ENCODE results near the gene FES. TPM values are rescaled to one million over a fixed set of nuclear protein-coding genes. Genes with fewer than 3 reads are reported as not detected.
A peak's percentile ranks its signal among the peaks of the same experiment; 100 is the strongest.
"Not testable (repeated sequence)": the region's sequence is repeated elsewhere in the genome, so short reads cannot be mapped to it uniquely, and the experiment has no call there.

The FES gene
- polyA plus RNA-seq, 3 donors: 140 to 260 (median 157) TPM

GRCh38 chr15:90918835-90919234 is 34.5 kb downstream of the FES start:
- Mint-ChIP-seq H3K4me1 (peaks cover 42% of the 10 kb centered on the region), H3K27me3 (ENCODE audit: low read depth in 3 of 3) (peaks cover 0 to 2% (median 1%) of the 10 kb centered on the region in 3 donors), H3K9me3 (no peaks in the 10 kb centered on the region), H3K27ac (peak overlapping the region in 3 of 7 donors; percentile 39 to 71 (median 67)), H3K4me3 (no peak overlapping the region), H3K36me3 (peaks cover 63 to 77% of the 10 kb centered on the region in 2 donors)
- TF ChIP-seq, protein P1, sequence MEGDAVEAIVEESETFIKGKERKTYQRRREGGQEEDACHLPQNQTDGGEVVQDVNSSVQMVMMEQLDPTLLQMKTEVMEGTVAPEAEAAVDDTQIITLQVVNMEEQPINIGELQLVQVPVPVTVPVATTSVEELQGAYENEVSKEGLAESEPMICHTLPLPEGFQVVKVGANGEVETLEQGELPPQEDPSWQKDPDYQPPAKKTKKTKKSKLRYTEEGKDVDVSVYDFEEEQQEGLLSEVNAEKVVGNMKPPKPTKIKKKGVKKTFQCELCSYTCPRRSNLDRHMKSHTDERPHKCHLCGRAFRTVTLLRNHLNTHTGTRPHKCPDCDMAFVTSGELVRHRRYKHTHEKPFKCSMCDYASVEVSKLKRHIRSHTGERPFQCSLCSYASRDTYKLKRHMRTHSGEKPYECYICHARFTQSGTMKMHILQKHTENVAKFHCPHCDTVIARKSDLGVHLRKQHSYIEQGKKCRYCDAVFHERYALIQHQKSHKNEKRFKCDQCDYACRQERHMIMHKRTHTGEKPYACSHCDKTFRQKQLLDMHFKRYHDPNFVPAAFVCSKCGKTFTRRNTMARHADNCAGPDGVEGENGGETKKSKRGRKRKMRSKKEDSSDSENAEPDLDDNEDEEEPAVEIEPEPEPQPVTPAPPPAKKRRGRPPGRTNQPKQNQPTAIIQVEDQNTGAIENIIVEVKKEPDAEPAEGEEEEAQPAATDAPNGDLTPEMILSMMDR (IDR thresholded peaks at IDR 0.05): no peak
- H4K20me1 ChIP-seq (ENCODE audit: insufficient read depth, low read length): peaks cover 4% of the 10 kb centered on the region
- H3K4me1 ChIP-seq (ENCODE audit: control insufficient read depth in 1 of 2, insufficient read depth in 2 of 2, low read length in 2 of 2): peaks cover 34 to 37% of the 10 kb centered on the region in 2 donors
- no peak overlapping the region for H3K4me3 ChIP-seq (replicated peaks in 1 of 3; ENCODE audit: low read depth in 2 of 3, low read length in 3 of 3)
- 98% methylated on average over 4 of the region's 6 CpGs for WGBS (ENCODE audit: insufficient coverage)
- H3K27me3 ChIP-seq (ENCODE audit: control insufficient read depth in 2 of 2, insufficient read depth in 2 of 2, low read length in 2 of 2): no peaks in the 10 kb centered on the region
- peak overlapping the region in 1 of 2 donors; percentile 49 for H3K27ac ChIP-seq (ENCODE audit: low read depth in 1 of 2, low read length in 2 of 2)
- no peak overlapping the region for H2AFZ ChIP-seq (ENCODE audit: insufficient read depth, low read depth, low read length, poor library complexity, severe bottlenecking)
- no peak overlapping the region for H3K4me2 ChIP-seq (replicated peaks; ENCODE audit: extremely low read depth, low read length, poor library complexity, severe bottlenecking)
- H3K9me3 ChIP-seq (replicated peaks in 1 of 2; ENCODE audit: control insufficient read depth in 1 of 2, insufficient read depth in 1 of 2, low read length in 2 of 2): no peaks in the 10 kb centered on the region
- intact Hi-C loops (cut with micrococcal nuclease): loop anchor here in 1 of 2 donors (10.0 kb wide), 1 partner anchor 936 kb away; the partner anchor contains the start of gene SLCO3A1
- peaks cover 54 to 62% of the 10 kb centered on the region in 2 donors for H3K36me3 ChIP-seq (replicated peaks in 1 of 2; ENCODE audit: control insufficient read depth in 1 of 2, insufficient read depth in 2 of 2, low read length in 2 of 2)
- no peak overlapping the region for H3K9ac ChIP-seq (ENCODE audit: insufficient read depth, low read length, poor library complexity, severe bottlenecking)
- no peak for DNase-seq
- peaks cover 28% of the 10 kb centered on the region for H3K79me2 ChIP-seq (ENCODE audit: insufficient read depth, low read length)

GRCh38 chr15:90921887-90922286 is 37.6 kb downstream of the FES start:
- Histone ChIP-seq H3K27me3 (ENCODE audit: control insufficient read depth in 2 of 2, insufficient read depth in 2 of 2, low read length in 2 of 2) (no peaks in the 10 kb centered on the region), H3K27ac (ENCODE audit: low read depth in 1 of 2, low read length in 2 of 2) (no peak overlapping the region), H3K4me2 (replicated peaks; ENCODE audit: extremely low read depth, low read length, poor library complexity, severe bottlenecking) (no peak overlapping the region), H2AFZ (ENCODE audit: insufficient read depth, low read depth, low read length, poor library complexity, severe bottlenecking) (no peak overlapping the region), H3K79me2 (ENCODE audit: insufficient read depth, low read length) (peaks cover 17% of the 10 kb centered on the region), H3K9ac (ENCODE audit: insufficient read depth, low read length, poor library complexity, severe bottlenecking) (no peak overlapping the region), H4K20me1 (ENCODE audit: insufficient read depth, low read length) (peaks cover 4% of the 10 kb centered on the region), H3K9me3 (replicated peaks in 1 of 2; ENCODE audit: control insufficient read depth in 1 of 2, insufficient read depth in 1 of 2, low read length in 2 of 2) (no peaks in the 10 kb centered on the region), H3K4me3 (replicated peaks in 1 of 3; ENCODE audit: low read depth in 2 of 3, low read length in 3 of 3) (no peak overlapping the region), H3K36me3 (replicated peaks in 1 of 2; ENCODE audit: control insufficient read depth in 1 of 2, insufficient read depth in 2 of 2, low read length in 2 of 2) (peaks cover 52 to 68% of the 10 kb centered on the region in 2 donors), H3K4me1 (ENCODE audit: control insufficient read depth in 1 of 2, insufficient read depth in 2 of 2, low read length in 2 of 2) (peaks cover 5 to 7% of the 10 kb centered on the region in 2 donors)
- no peak overlapping the region for H3K27ac Mint-ChIP-seq
- H3K4me1 Mint-ChIP-seq: peaks cover 12% of the 10 kb centered on the region
- H3K27me3 Mint-ChIP-seq (ENCODE audit: low read depth in 3 of 3): peaks cover 0 to 2% (median 0%) of the 10 kb centered on the region in 3 donors
- TF ChIP-seq, protein P1 (IDR thresholded peaks at IDR 0.05): no peak
- no peak overlapping the region for H3K4me3 Mint-ChIP-seq
- 63% methylated on average over 2 of the region's 4 CpGs for WGBS (ENCODE audit: insufficient coverage)
- peaks cover 54 to 58% of the 10 kb centered on the region in 2 donors for H3K36me3 Mint-ChIP-seq
- DNase-seq: no peak
- no peaks in the 10 kb centered on the region for H3K9me3 Mint-ChIP-seq
- intact Hi-C loops (cut with micrococcal nuclease): no loop called here

DNA sequence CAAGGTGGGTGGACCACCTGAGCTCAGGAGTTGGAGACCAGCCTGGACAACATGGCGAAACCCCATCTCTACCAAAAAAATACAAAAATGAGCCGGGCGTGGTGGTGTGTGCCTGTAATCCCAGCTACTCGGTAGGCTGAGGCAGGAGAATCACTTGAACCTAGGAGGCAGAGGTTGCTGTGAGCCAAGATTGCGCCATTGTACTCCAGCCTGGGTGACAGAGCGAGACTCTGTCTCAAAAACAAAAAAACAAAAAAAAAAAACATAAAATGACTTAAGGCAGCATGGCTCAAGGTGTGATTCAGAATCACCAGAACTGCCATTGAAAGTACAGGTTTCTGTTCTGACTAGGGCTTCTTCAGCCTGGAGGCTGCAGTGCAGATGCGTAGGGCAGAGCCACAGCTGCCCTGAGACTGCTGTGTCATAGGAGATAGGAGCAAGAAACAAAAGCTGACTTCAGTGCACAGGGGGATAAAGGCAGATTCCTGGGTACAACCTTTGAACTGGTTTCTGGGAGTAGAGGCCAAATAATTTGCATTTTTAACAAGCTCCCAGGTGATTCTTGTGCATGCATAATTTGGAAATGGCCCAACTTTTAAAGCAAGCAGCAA is 38.5 kb downstream of the FES start:
- H3K9me3 Mint-ChIP-seq; H3K4me2 ChIP-seq (replicated peaks; ENCODE audit: extremely low read depth, low read length, poor library complexity, severe bottlenecking); H3K4me3 Mint-ChIP-seq; H4K20me1 ChIP-seq (ENCODE audit: insufficient read depth, low read length); H3K27me3 ChIP-seq (ENCODE audit: control insufficient read depth in 2 of 2, insufficient read depth in 2 of 2, low read length in 2 of 2); H3K4me3 ChIP-seq (replicated peaks in 1 of 3; ENCODE audit: low read depth in 2 of 3, low read length in 3 of 3); H3K9me3 ChIP-seq (replicated peaks in 1 of 2; ENCODE audit: control insufficient read depth in 1 of 2, insufficient read depth in 1 of 2, low read length in 2 of 2); H3K27ac ChIP-seq (ENCODE audit: low read depth in 1 of 2, low read length in 2 of 2); H2AFZ ChIP-seq (ENCODE audit: insufficient read depth, low read depth, low read length, poor library complexity, severe bottlenecking); H3K27ac Mint-ChIP-seq; H3K27me3 Mint-ChIP-seq (ENCODE audit: low read depth in 3 of 3); H3K9ac ChIP-seq (ENCODE audit: insufficient read depth, low read length, poor library complexity, severe bottlenecking); intact Hi-C loops (cut with micrococcal nuclease); H3K4me1 ChIP-seq (ENCODE audit: control insufficient read depth in 1 of 2, insufficient read depth in 2 of 2, low read length in 2 of 2); H3K79me2 ChIP-seq (ENCODE audit: insufficient read depth, low read length); H3K4me1 Mint-ChIP-seq: not testable (repeated sequence)
- peaks cover 45 to 49% of the 10 kb centered on the region in 2 donors for H3K36me3 Mint-ChIP-seq
- 91% methylated on average over 4 of the region's 7 CpGs for WGBS (ENCODE audit: insufficient coverage)
- DNase-seq: peak in 1 of 3 donors; percentile 2
- H3K36me3 ChIP-seq (replicated peaks in 1 of 2; ENCODE audit: control insufficient read depth in 1 of 2, insufficient read depth in 2 of 2, low read length in 2 of 2): peaks cover 46 to 59% of the 10 kb centered on the region in 2 donors
